ENCODE results near the gene CNTN5. TPM values are rescaled to one million over a fixed set of nuclear protein-coding genes. Genes with fewer than 3 reads are reported as not detected.

The CNTN5 gene
- total and polyA plus RNA-seq, 2 donors (not counting 1 experiment from before 2014, with no cell fraction given): not detected

DNA sequence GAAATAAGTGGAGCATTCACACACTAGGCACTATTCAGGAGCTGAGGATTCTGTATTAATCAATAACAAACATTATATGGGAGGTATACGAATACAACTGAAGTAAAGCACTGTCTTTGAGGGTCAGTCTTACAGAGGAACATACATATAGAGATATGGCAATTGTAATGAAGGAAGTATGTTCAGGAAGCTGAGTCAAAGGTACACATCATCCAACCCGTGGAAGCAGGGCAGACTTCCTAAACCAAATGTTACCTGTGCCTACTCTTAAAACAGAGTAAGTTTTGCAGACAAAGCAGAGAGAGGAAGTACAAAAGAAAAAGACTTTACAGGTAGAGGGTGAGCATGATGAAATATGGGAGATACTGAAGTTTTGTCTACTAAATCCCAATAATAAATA, 1185.2 kb downstream of the CNTN5 start:
- ChIA-PET CTCF (no interaction called here), POLR2A (no interaction called here)
- H2AFZ ChIP-seq (ENCODE audit: insufficient read depth, low read depth, low read length, poor library complexity, severe bottlenecking): no peak overlapping the region
- no peaks in the 10 kb centered on the region for H3K27me3 ChIP-seq (replicated peaks in 1 of 4; ENCODE audit: control extremely low read depth in 1 of 4, control insufficient read depth in 3 of 4, insufficient read depth in 4 of 4, low read length in 3 of 4)
- H4K20me1 ChIP-seq (ENCODE audit: control insufficient read depth, insufficient read depth, low read length, poor library complexity, severe bottlenecking): no peaks in the 10 kb centered on the region
- H3K4me1 ChIP-seq (ENCODE audit: control insufficient read depth in 2 of 2, insufficient read depth in 2 of 2, low read length in 2 of 2): no peaks in the 10 kb centered on the region
- no peak overlapping the region for H3K9ac ChIP-seq (ENCODE audit: low read length)
- no peak overlapping the region for H3K4me3 ChIP-seq (ENCODE audit: control extremely low read depth in 1 of 5, extremely low read depth in 1 of 5, insufficient read depth in 1 of 5, low read depth in 2 of 5, low read length in 4 of 5)
- H3K36me3 ChIP-seq (replicated peaks in 1 of 2; ENCODE audit: control extremely low read depth in 1 of 2, control insufficient read depth in 1 of 2, extremely low read depth in 1 of 2, insufficient read depth in 2 of 2, low read length in 1 of 2): no peaks in the 10 kb centered on the region
- ATAC-seq (ENCODE audit: low read depth): no peak
- H3K27ac ChIP-seq (ENCODE audit: low read length in 2 of 2): no peak overlapping the region
- H3K27me3 Mint-ChIP-seq: no peaks in the 10 kb centered on the region
- no peak for TF ChIP-seq EZH2 (IDR thresholded peaks at IDR 0.05; ENCODE audit: borderline replicate concordance, insufficient read depth, low read depth, low read length, poor library complexity, severe bottlenecking)
- TF ChIP-seq, protein P1, sequence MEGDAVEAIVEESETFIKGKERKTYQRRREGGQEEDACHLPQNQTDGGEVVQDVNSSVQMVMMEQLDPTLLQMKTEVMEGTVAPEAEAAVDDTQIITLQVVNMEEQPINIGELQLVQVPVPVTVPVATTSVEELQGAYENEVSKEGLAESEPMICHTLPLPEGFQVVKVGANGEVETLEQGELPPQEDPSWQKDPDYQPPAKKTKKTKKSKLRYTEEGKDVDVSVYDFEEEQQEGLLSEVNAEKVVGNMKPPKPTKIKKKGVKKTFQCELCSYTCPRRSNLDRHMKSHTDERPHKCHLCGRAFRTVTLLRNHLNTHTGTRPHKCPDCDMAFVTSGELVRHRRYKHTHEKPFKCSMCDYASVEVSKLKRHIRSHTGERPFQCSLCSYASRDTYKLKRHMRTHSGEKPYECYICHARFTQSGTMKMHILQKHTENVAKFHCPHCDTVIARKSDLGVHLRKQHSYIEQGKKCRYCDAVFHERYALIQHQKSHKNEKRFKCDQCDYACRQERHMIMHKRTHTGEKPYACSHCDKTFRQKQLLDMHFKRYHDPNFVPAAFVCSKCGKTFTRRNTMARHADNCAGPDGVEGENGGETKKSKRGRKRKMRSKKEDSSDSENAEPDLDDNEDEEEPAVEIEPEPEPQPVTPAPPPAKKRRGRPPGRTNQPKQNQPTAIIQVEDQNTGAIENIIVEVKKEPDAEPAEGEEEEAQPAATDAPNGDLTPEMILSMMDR (IDR thresholded peaks at IDR 0.05): no peak
- H3K9me3 ChIP-seq (ENCODE audit: control extremely low read depth in 1 of 3, control insufficient read depth in 2 of 3, insufficient read depth in 1 of 3, low read length in 2 of 3): no peaks in the 10 kb centered on the region
- H3K9me3 Mint-ChIP-seq (ENCODE audit: insufficient read depth): no peaks in the 10 kb centered on the region
- H3K4me1 Mint-ChIP-seq: no peaks in the 10 kb centered on the region
- no CpG with 5 or more reads among the region's 2 CpGs for WGBS (ENCODE audit: insufficient coverage)
- no peaks in the 10 kb centered on the region for H3K79me2 ChIP-seq (ENCODE audit: control insufficient read depth, insufficient read depth, low read length)
- H3K27ac Mint-ChIP-seq: no peak overlapping the region
- no peak overlapping the region for H3K4me2 ChIP-seq (replicated peaks; ENCODE audit: low read depth, low read length, poor library complexity, severe bottlenecking)
- DNase-seq: no peak
- intact Hi-C loops (cut with micrococcal nuclease): no loop called here
- H3K4me3 Mint-ChIP-seq: no peak overlapping the region

DNA sequence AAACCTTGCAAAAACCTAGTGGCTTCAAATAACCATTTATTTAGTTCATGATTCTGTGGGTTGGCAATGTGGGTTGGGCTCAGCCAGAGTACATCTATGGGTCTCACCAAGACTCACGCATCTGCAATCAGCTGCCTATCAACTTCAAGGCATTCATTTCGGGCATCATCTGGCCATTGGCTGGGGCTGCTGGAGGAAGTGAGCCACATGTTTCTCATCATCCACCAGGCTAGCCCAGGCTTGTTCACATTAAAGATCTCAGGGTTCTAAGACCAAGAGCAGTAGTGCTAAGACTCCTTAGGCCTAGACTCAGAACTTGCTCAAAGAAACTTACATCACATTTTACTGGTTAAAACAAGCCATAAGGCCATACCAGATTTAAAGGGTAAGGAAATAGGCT, 1187.5 kb downstream of the CNTN5 start:
- ATAC-seq (ENCODE audit: low read depth): no peak
- no peak overlapping the region for H3K4me3 Mint-ChIP-seq
- intact Hi-C loops (cut with micrococcal nuclease): no loop called here

More for the DNA sequence above, 1187.5 kb downstream of the CNTN5 start:
- H2AFZ ChIP-seq (ENCODE audit: insufficient read depth, low read depth, low read length, poor library complexity, severe bottlenecking): no peak overlapping the region
- CTCF ChIA-PET: no interaction called here
- WGBS (ENCODE audit: insufficient coverage): 100% methylated on average over 2 of the region's 2 CpGs
- no peak overlapping the region for H3K9ac ChIP-seq (ENCODE audit: low read length)
- no peaks in the 10 kb centered on the region for H3K4me1 ChIP-seq (ENCODE audit: control insufficient read depth in 2 of 2, insufficient read depth in 2 of 2, low read length in 2 of 2)
- no peak for DNase-seq
- H3K36me3 ChIP-seq (replicated peaks in 1 of 2; ENCODE audit: control extremely low read depth in 1 of 2, control insufficient read depth in 1 of 2, extremely low read depth in 1 of 2, insufficient read depth in 2 of 2, low read length in 1 of 2): no peaks in the 10 kb centered on the region
- no peaks in the 10 kb centered on the region for H3K9me3 ChIP-seq (ENCODE audit: control extremely low read depth in 1 of 3, control insufficient read depth in 2 of 3, insufficient read depth in 1 of 3, low read length in 2 of 3)
- no peaks in the 10 kb centered on the region for H3K4me1 Mint-ChIP-seq
- no peak overlapping the region for H3K27ac Mint-ChIP-seq
- H3K27ac ChIP-seq (ENCODE audit: low read length in 2 of 2): no peak overlapping the region
- no peaks in the 10 kb centered on the region for H4K20me1 ChIP-seq (ENCODE audit: control insufficient read depth, insufficient read depth, low read length, poor library complexity, severe bottlenecking)
- no peaks in the 10 kb centered on the region for H3K27me3 Mint-ChIP-seq
- no peak overlapping the region for H3K4me3 ChIP-seq (ENCODE audit: control extremely low read depth in 1 of 5, extremely low read depth in 1 of 5, insufficient read depth in 1 of 5, low read depth in 2 of 5, low read length in 4 of 5)
- H3K9me3 Mint-ChIP-seq (ENCODE audit: insufficient read depth): no peaks in the 10 kb centered on the region
- no peaks in the 10 kb centered on the region for H3K79me2 ChIP-seq (ENCODE audit: control insufficient read depth, insufficient read depth, low read length)
- POLR2A ChIA-PET: no interaction called here
- H3K4me2 ChIP-seq (replicated peaks; ENCODE audit: low read depth, low read length, poor library complexity, severe bottlenecking): no peak overlapping the region
- no peak for TF ChIP-seq EZH2 (IDR thresholded peaks at IDR 0.05; ENCODE audit: borderline replicate concordance, insufficient read depth, low read depth, low read length, poor library complexity, severe bottlenecking)
- TF ChIP-seq, protein P1 (IDR thresholded peaks at IDR 0.05): no peak
- H3K27me3 ChIP-seq (replicated peaks in 1 of 4; ENCODE audit: control extremely low read depth in 1 of 4, control insufficient read depth in 3 of 4, insufficient read depth in 4 of 4, low read length in 3 of 4): no peaks in the 10 kb centered on the region

Data from B cell (primary cell).